Kidney tubule cell (primary cell): ENCODE results near the gene TMED6.

ENCODE experiments used
- DNase-seq: peaks from one replicate; pipeline ENCODE4 v3.0.0-alpha.2; 2018; ENCODE audit warnings: low spot score

Gene TMED6

GRCh38 chr16:69351309-69352027 lies at the start of gene TMED6:
TSS of gene TMED6 (minus strand) at chr16:69351786. CDS start at chr16:69351753, 33 bp downstream.
- peak; percentile 77 for DNase-seq

- DNase-seq = peak; percentile 30
Measured at GRCh38 chr16:69399361-69399760, 47.8 kb upstream of the TMED6 start.

GRCh38 chr16:69397821-69398521 lies 46.4 kb upstream of the TMED6 start:
- DNase-seq = peak; percentile 92

GRCh38 chr16:69396187-69397061 lies 44.8 kb upstream of the TMED6 start:
- peak; percentile 86 for DNase-seq

- no peak for DNase-seq
Measured at GRCh38 chr16:69395859-69396186, 44.2 kb upstream of the TMED6 start.

GRCh38 chr16:69393898-69394849 lies 42.6 kb upstream of the TMED6 start:
- no peak for DNase-seq

GRCh38 chr16:69386596-69386995 lies 35.0 kb upstream of the TMED6 start:
- DNase-seq = no peak

GRCh38 chr16:69384974-69385373 lies 33.4 kb upstream of the TMED6 start:
- DNase-seq = no peak

- no peak for DNase-seq
Measured at GRCh38 chr16:69382421-69382820, 30.8 kb upstream of the TMED6 start.

GRCh38 chr16:69381231-69381630 lies 29.6 kb upstream of the TMED6 start:
- DNase-seq = no peak

GRCh38 chr16:69378760-69379159 lies 27.2 kb upstream of the TMED6 start:
- DNase-seq = no peak

GRCh38 chr16:69378036-69378435 lies 26.4 kb upstream of the TMED6 start:
- no peak for DNase-seq

GRCh38 chr16:69376393-69377059 lies 24.9 kb upstream of the TMED6 start:
- DNase-seq = no peak

GRCh38 chr16:69373019-69373418 lies 21.4 kb upstream of the TMED6 start:
- no peak for DNase-seq

- no peak for DNase-seq
Measured at GRCh38 chr16:69371564-69371963, 20.0 kb upstream of the TMED6 start.

GRCh38 chr16:69368866-69369265 lies 17.3 kb upstream of the TMED6 start:
- no peak for DNase-seq

- DNase-seq = no peak
Measured at GRCh38 chr16:69367980-69368379, 16.4 kb upstream of the TMED6 start.

GRCh38 chr16:69366431-69366830 lies 14.8 kb upstream of the TMED6 start:
- DNase-seq = no peak

- DNase-seq = no peak
Measured at GRCh38 chr16:69365901-69366300, 14.3 kb upstream of the TMED6 start.

GRCh38 chr16:69364088-69364487 lies 12.5 kb upstream of the TMED6 start:
- DNase-seq = no peak

- DNase-seq = no peak
Measured at GRCh38 chr16:69363281-69363717, 11.7 kb upstream of the TMED6 start.
